ENCODE data around the gene RAB37.

DNA sequence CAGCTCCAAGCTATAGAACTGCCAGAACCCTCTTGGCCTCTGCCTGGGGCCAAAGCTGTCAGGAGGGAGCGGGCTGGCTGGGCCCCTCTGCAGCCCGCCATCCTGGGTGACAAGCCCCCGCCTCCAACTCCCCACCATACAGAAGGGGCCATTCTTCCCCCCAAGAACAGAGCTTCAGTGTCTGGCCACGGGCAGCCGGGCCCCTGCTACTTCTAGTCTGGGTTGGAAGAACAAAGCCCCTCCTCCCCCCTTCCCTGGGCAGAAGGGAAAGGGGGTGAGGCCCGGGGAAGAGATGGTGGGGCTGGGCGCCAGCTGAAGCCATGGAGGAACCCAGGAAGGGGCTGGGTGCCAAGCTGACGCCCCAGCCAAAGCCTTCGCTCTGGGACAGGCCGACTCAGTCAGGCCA, 30.1 kb downstream of the RAB37 start:
- no peak for TF ChIP-seq MAFK (IDR thresholded peaks at IDR 0.05; ENCODE audit: low read depth, low read length)
- TF ChIP-seq TEAD4 (IDR thresholded peaks at IDR 0.05; ENCODE audit: low read depth, low read length) = no peak
- no peak for TF ChIP-seq YY1 (IDR thresholded peaks at IDR 0.05; ENCODE audit: low read depth, low read length)
- no peak for TF ChIP-seq CHD1 (IDR thresholded peaks at IDR 0.05; ENCODE audit: low read depth, low read length)
- TF ChIP-seq, protein P1, sequence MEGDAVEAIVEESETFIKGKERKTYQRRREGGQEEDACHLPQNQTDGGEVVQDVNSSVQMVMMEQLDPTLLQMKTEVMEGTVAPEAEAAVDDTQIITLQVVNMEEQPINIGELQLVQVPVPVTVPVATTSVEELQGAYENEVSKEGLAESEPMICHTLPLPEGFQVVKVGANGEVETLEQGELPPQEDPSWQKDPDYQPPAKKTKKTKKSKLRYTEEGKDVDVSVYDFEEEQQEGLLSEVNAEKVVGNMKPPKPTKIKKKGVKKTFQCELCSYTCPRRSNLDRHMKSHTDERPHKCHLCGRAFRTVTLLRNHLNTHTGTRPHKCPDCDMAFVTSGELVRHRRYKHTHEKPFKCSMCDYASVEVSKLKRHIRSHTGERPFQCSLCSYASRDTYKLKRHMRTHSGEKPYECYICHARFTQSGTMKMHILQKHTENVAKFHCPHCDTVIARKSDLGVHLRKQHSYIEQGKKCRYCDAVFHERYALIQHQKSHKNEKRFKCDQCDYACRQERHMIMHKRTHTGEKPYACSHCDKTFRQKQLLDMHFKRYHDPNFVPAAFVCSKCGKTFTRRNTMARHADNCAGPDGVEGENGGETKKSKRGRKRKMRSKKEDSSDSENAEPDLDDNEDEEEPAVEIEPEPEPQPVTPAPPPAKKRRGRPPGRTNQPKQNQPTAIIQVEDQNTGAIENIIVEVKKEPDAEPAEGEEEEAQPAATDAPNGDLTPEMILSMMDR (IDR thresholded peaks at IDR 0.05; ENCODE audit: control extremely low read depth in 1 of 3, insufficient read depth in 1 of 3, low read depth in 1 of 3, low read length in 3 of 3) = no peak
- TF ChIP-seq NRF1 (IDR thresholded peaks at IDR 0.05; ENCODE audit: low read depth, low read length) = no peak

All from H1 (cell line).